GM19193 (cell line): ENCODE results near the gene SRRM3.

Experiments
- POLR2A ChIP-seq: IDR thresholded peaks from 4 replicates; pipeline ENCODE4 v1.6.1; 2011; ENCODE audit not compliant: insufficient read depth, insufficient read length; ENCODE audit errors: extremely low read depth

The SRRM3 gene

DNA sequence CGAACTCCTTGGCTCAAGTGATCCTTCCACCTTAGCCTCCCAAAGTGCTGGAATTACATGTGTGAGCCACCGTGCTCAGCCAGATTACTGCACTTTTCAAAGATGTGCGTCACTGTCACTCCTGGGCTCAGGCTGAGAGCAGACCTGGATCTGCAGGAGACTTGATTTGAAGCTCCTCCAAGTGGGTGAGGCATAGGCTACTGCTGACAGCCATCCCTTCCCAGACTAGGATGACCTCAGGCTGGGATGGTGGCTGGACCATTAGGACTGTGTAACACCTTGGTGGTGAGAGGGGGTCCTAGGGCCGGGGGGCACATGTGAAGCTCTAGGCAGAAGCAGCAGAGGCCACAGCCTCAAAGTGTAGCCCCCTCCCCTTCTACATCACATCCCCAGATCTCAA is 8.2 kb upstream of the SRRM3 start:
- no peak for TF ChIP-seq POLR2A

DNA sequence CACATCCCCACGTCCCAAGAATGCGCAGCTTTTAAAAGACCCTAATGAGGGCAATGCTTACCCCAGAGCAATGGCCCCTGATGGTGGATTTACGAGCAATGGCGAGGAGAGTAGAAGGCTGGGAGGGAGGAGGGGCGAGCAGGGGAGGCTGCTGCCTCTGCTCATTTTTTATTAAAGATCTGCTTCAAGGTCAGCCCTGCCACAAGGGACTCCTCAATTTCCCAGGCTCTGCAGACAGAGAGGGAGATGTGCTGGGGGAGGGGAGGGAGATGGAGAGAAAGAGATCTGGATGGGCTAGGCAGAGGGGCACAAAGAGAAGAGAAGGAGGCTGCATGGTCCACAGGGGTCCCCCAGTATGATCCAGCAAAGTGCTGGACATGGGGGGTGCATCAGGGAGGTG is 7.8 kb upstream of the SRRM3 start:
- TF ChIP-seq POLR2A, result no peak

GRCh38 chr7:76196786-76197185 is 4.9 kb upstream of the SRRM3 start:
- no peak for TF ChIP-seq POLR2A

- no peak for TF ChIP-seq POLR2A
Observed at GRCh38 chr7:76198202-76198601, 3.5 kb upstream of the SRRM3 start.

GRCh38 chr7:76202666-76203030 is 952 bp downstream of the SRRM3 start:
- no peak for TF ChIP-seq POLR2A

GRCh38 chr7:76204147-76204546 is 2.5 kb downstream of the SRRM3 start:
- TF ChIP-seq POLR2A, result no peak

GRCh38 chr7:76206633-76207032 is 4.9 kb downstream of the SRRM3 start:
- no peak for TF ChIP-seq POLR2A

GRCh38 chr7:76209310-76209709 is 7.6 kb downstream of the SRRM3 start:
- no peak for TF ChIP-seq POLR2A

DNA sequence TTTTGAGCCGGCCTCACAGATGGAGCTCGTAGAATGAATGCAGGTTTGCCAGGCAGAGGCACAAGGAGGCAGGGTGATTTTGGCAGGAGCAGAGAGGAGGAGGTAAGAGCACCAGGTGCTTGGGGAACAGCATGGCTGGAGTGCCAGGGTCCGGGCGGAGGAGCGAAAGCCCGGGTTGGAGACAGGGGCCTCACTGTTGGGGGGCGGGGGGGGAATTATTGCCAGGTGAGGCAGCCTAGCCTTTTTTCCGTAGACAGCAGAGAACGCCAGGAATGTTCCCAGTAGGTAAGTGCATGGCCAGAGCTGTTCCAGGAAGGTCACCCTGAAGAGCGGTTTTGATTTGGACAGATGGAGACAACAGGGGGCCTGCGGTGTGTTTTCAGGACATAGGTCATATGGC is 9.5 kb downstream of the SRRM3 start:
- TF ChIP-seq POLR2A, result no peak

DNA sequence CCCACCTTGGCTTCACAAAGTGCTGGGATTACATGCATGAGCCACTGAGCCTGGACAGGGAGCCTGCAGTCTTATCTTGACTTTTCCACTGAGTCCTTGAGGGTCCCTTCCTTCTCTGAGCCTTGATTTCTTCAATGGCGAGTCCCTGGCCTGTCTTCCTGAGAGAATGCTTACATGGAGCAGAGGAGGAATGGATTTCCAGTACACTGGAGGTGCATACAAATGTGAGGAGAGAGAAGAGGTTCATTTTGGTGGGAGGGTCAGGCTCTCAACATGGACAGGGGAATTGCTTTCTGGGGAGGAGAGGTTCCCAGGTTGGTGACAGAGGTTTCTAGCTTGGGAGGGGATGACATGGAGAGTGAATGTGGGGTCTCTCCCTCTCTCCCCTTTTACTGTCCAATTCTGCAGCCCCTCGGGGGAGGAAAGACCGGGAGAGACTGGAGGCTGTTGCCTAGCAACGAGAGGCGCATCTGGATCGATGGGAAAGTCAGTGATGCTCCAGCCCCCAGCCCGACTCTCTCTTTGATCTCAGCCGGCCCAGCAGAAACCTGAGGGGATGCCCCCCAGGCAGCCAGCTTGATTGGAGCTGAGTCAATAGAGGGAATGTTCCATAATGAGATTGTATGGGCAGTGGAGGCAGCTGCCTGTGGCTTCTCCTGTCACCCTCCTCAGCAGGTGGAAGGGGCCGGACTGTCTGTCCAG is 14.8 kb downstream of the SRRM3 start:
- no peak for TF ChIP-seq POLR2A

DNA sequence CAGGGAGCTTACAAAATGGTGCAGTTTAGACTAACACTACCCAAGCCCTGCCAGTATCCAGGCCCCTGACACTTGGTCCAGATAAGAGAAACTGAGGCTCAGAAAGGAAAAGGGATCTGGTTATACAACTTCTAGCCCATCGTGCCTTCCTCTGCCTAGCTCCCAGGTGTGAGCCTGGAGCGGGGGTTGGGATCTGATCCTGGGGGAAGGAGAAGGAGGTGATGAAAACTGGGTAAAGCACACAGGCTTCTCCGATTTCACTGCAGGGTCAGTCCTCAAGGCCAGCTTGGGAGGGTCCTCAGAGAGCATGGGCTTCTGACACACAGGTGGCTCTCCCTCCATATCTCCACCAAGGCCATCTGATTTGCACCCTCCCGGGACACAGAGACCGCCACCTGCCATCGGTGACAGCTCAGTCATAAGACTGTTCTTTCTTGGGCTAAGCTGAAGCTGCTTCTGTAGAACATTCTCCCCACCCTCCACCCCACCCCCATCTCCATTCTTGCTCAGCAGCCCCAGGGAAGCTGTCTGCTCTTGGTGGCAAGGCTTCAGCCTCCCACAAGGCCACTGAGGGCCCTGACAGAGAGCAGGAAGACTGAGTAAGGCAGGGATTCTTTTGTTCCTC is 16.4 kb downstream of the SRRM3 start:
- TF ChIP-seq POLR2A, result no peak

- no peak for TF ChIP-seq POLR2A
Observed at GRCh38 chr7:76220185-76221057, 18.7 kb downstream of the SRRM3 start.

- TF ChIP-seq POLR2A, result no peak
Observed at GRCh38 chr7:76222333-76222732, 20.6 kb downstream of the SRRM3 start.

- no peak for TF ChIP-seq POLR2A
Observed at GRCh38 chr7:76222839-76223238, 21.1 kb downstream of the SRRM3 start.

- TF ChIP-seq POLR2A, result no peak
Observed at GRCh38 chr7:76223286-76223972, 21.7 kb downstream of the SRRM3 start.
